Kidney glomerular epithelial cell (primary cell): Measurements from ENCODE around the gene CYS1.
"Not testable (repeated sequence)": the region's sequence is repeated elsewhere in the genome, so short reads cannot be mapped to it uniquely, and the experiment has no call there.

Experiments used
- DNase-seq: peaks from one replicate; lab custom pipeline; 2025; lab: John Stamatoyannopoulos, UW

The CYS1 gene

DNA sequence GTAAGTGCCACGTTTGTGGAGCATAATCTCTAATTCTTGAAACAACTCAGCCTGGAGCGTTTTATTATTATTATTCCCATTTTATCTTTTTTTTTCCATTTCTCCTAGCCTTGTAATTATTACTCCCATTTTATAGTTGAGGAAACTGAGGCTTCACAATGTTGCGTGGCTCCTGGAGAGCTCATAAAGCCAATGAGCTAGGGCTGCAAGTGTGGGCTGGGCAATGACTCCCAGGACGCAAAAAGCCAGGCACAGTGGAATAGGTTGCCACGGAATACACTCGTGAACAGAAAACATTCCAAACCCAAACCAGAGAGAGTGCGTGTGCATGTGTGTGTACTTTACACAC, 50.4 kb downstream of the CYS1 start:
- DNase-seq: no peak

DNA sequence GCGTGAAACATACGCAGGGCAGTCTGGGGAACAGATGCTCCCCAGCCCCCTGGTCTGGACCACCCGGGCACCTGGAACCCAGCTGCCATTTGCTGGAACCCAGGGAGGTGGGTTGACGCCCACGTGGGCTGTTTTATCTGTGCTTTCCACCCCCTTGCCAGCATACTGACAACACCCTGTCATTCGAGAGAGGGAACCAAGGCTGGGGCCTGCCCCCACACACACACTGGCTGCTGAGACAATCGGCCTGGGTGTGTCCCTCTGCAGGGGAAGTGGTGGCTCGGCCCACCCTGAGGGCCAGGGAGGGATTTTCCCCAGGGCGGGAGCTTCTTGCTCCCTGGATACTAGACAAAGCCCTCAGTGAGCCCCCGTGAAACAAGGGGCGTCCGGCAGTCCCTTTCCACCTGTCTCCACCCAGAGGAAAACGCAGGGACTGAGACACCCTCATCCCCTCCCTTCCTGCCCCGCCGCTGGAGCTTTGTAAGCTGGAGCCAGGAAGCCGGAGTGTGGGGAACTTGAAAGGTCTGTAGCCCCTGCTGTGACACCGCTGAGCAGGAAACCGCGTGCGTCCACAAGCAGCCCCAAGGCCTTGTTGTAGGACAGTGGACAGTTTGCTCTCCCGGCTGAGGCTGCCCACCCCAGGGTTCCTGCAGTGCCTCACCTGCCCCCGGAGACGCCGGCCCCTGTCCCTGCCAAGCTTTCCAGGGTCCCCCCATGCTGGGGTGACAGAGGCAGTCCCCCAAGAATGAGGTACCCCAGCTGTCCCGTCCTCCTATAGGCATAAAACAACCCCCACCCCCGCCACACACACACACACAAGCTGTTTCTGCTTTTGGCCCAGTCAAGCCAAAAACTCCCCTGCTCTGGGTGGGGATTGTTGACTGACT, 51.0 kb downstream of the CYS1 start:
- DNase-seq: no peak

DNA sequence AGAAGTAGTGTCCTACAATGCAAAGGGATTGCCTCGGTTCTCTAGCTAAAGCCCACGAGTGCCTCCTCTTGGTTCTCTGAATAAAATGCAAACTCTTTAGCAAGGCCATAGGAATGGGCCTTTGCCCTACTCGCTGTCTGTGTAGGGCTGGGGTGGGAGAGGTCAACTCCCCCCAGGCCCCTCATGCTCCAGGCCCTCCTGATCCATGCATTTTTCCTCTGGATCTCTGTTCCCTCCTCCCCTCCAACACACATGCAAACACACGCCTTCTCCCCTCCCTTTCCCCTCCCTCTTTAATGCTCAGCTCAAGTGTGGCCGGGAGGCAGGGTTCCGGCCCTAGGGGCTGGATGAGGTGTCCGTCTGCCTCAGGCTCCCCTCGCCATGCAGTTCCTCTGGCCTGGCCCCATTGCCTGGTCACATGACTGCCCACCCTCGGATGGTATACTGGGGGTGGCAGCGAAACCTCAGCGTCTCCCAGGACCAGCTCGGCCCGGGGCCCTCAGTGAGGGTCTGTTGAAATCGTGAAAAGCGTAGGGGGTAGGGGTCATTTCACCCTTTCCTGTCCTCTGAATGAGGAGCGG, 51.7 kb downstream of the CYS1 start:
- DNase-seq: no peak

DNA sequence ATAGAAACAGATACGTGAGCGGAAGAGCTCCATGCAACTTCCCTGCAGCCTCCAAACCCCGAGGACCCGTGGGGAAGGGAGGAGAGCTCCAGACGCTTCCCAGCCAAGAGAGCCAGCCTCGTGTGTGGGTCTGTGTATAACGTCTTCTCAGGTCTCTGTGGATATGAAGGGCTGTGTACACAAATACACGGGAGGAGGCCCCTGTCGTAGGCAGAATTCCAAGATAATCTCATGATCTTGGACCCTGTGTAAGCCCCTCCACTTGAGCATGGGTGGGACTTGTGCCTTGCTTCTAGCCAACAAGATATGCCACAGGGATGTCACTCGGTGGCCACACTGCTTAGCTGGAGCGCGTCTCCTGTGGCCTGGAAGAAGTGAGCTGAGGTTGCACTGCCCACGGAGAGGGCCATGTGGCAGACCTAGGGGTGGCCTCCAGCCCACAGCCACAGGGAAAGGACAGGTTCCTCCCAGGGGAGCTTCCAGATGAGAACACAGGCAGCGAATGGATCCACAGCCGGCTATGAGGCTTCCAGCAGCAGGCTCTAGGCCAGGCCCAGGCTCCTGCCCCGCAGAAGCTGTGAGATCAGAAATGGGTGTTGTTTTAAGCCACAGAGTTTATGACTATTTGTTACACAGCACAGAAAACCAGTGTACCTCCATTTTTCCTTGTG, 52.4 kb downstream of the CYS1 start:
- DNase-seq: no peak

DNA sequence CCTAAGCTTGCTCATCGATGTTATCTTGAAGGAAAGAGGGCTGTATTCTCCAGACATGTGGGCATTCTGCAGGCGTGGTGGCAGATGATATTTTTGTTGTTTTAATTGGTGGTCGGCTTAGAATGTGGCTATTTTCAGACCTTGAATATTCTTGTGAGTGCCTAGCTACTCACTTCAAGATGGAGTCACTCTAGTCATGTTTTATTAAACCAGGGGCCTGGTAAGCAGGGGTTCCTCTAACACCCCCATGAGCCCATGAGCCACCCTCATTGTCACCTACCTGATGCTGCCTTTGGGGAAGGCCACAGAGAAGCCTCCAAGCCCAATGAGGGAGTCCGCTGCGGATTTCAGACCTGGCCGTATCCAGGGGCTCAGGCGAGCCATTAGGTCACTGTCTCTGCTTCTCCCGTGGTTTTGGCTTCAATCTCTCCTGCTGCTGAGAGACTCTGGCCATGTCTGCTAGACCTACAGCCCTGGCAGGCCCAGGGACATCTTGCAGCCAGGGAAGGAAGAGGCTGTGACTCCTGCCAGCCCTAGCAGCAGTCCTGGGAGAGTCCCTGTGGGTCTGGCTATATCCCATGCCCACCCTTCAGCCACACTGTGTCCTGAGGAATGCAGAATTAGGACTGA, 53.2 kb downstream of the CYS1 start:
- DNase-seq: no peak

DNA sequence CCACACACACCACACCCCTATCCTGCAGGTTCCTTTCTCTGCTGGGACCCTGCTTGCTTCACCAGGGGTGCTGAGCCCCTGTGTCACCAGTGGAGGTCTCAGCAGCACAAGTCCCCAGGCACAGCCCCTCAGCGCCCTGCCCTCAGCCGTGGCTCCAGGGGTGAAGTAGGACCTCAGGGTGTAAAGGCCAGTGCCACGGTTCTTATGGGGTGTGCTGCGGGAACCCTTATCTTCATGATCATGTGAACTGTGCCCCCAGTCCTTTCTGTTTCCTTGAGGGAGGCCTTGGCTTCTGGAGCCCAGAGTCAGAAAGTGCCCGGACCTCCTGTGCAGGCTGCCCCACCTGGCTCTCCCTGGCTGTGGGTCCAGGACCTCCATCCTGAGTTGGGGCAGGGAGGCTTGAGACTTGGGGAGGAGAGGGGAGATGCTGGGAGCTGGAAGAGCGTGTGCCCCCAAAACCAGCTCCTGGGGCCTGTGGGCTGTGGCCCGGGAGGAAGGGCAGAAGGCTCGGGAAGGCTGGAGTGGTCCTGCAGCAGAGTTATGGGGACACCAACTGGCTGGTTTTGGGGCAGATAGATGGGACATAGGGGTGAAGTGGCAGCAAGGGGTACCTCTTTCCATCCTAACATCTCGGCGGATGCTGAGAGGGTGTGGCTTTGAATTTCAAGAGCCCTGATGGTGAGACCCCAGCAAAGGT, 57.1 kb downstream of the CYS1 start:
- no peak for DNase-seq

DNA sequence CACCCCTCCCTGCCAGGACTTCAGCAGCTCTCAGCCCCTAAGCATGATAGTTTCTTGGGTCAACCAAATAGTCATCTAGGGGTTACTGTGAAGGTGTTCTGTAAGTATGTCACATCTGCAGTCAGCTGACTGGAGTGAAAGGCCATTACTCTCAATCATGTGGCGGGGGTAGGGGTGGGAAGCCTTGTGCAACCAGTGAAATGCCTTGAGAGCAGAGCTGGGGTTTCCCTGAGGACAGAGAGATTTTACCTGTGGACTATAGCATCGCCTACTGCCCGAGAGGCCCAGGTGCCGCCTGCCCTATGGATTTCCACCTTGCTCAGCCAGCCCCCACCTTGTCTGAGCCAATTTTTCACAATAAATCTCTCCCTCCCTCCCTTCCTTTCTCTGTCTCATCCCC, 57.8 kb downstream of the CYS1 start:
- no peak for DNase-seq

DNA sequence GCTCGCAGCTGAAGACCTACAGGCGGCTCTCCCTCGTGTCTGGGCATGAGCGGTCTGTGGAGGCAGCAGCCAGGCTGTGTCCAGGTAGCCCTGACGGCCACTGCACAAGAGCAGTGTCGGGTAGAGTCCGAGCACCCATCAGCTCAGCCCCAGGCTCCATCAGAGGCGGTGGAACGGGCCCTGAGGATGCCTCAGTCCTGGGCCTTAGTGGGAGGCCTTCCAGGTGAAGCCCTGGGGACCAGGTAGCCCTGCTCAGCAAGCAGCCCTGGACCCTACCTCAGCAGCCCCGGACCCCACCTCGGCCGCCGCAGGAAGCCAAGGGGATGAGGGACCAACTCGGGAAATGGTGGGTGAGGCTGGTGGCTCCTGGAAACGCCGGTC, 58.2 kb downstream of the CYS1 start:
- DNase-seq: no peak

DNA sequence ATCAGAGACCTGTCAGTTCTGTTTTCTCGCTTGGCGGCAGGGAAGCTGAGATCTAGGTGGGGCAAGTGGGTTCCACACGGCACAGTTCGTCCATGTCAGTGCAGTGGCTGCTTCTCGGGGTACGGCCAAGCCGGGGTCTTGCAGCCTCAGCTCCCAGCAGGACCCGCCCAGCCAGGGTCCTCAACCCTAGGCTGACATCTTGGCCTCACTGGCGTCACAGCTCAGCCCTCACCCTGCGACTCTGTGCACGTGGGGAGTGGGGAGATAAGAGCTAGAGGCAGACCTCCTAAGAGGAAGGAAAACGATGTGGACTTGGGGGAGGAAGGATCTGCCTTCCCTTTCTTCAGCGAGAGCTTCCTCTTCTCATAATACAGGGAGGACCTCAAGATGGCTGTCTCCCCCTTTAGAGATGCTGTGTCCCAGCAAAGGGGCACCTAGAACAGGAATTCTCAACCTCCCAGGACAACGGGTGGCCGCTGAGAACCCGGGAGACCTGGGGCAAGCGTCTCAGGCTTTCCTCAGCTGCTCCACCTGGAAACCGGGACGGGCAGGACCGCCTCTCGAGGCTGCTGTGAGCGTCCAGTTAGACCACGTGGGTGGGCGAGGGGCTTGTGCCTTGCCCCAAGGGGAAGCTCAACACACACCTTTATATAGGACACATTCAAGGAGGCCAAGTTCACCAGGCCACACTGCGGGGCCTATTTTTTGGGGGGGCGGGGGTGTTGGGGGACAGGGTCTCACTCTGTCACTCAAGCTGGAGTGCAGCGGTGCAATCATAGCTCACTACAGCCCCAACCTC, 60.4 kb downstream of the CYS1 start:
- no peak for DNase-seq

DNA sequence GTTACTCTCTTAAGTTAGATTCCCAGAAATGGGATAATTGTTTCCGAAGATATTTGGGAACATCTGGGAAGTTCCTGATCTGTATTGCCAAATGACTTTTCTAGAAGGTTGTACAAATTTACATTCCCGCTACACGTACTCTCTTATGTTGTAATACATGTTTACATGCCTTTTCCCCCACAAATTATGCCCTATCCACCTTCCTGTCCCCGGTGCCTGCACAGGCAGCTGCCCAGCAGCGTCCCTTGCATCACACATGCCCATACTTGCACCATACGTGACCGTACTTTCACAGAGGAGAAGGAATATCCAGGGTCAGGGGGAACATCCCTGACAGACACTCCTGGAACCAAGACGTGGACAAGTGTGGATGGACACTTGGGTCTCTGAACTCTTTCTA, 61.0 kb downstream of the CYS1 start:
- DNase-seq: no peak

DNA sequence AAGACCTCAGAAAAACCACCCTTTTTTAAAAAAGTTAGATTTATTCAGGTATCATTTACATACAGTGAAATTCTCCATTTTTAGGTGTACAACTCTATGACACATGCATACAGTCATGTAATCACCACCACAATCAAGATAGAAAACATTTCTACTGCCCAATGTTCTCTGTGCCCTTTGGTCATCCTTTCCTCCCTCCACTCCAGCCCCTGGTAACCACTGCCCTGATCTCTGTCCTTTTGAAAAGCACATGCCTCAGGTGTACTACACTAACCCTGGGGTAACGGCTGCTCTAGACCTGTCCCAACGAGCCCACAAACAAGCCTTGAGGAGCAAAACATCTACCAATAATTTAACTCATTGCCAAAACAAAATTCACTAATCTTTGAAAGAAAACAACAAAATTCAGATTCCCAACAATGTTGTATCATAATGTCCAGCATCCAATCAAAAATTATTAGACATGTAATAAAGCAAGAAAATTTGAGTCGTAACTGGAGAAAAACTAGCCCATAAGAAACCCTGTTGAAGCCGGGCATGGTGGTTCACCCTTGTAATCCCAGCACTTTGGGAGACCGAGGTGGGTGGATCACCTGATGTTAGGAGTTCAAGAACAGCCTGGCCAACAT, 62.8 kb downstream of the CYS1 start:
- DNase-seq: no peak

DNA sequence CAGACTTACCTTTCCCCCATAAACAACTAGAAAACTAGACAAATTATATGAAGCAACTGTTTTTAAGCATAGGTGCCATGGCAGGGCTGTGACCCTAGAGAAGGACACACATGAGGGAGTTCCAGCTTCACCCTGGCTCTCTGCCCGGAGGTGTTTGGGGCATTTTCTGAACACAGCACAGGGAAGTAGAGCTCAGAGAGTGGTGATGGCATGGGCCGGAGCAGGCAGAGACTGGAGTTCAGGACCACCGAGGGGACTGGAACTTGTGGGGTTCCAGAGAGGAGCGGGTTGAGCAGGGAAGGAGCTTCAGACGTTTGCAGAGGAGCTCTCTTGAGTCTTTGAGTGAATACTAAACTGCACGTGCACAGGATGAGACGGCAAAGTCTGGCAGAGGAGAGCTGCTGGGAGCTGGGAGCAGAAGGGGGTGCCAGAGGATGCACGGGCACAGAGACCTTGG, 63.4 kb downstream of the CYS1 start:
- no peak for DNase-seq

DNA sequence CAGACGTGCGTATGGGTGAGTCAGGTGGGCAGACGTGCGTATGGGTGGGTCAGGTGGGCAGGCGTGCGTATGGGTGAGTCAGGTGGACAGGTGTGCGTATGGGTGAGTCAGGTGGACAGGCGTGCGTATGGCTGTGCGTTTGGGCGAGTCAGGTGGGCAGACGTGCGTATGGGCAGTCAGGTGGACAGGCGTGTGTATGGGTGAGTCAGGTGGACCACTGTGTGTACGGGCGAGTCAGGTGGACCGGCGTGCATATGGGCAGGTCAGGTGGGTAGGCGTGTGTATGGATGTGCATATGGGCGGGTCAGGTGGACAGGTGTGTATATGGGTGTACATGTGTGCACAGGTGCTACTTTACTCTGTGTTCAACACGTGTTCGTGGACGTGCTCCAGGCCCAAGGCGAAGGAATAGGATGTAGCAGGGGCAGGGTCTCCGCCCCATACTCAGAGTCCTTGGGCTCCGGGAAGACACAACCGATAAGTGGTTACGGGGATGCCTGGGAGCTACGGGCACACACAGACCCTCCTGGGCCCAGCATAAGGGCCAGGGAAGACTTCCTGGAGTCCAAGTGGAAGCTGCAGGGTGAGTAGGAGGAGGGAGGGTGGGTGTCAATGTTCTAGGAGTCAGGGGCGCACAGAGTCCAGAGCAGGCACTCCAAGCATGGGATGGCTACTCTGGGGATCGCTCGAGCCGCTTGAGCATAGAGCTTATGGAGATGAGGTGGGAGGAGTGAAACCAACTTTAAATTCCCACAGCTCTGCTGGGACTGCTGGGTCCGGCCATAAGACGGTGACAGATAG, 64.0 kb downstream of the CYS1 start:
- DNase-seq: no peak

DNA sequence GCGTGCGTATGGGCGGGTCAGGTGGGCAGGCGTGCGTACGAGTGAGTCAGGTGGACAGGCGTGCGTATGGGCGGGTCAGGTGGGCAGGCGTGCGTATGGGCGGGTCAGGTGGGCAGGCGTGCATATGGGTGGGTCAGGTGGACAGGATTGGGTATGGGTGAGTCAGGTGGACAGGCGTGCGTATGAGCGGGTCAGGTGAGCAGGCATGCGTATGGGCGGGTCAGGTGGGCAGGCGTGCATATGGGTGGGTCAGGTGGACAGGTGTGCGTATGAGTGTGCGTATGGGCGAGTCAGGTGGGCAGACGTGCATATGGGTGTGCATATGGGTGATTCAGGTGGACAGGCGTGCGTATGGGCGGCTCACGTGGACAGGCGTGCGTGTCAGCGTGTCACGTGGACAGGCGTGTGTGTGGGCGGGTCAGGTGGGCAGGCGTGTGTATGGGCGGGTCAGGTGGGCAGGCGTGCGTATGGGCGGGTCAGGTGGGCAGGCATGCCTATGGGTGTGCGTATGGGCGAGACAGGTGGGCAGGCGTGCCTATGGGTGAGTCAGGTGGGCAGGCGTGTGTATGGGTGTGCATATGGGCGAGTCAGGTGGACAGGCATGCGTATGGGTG, 64.7 kb downstream of the CYS1 start:
- not testable (repeated sequence) for DNase-seq

DNA sequence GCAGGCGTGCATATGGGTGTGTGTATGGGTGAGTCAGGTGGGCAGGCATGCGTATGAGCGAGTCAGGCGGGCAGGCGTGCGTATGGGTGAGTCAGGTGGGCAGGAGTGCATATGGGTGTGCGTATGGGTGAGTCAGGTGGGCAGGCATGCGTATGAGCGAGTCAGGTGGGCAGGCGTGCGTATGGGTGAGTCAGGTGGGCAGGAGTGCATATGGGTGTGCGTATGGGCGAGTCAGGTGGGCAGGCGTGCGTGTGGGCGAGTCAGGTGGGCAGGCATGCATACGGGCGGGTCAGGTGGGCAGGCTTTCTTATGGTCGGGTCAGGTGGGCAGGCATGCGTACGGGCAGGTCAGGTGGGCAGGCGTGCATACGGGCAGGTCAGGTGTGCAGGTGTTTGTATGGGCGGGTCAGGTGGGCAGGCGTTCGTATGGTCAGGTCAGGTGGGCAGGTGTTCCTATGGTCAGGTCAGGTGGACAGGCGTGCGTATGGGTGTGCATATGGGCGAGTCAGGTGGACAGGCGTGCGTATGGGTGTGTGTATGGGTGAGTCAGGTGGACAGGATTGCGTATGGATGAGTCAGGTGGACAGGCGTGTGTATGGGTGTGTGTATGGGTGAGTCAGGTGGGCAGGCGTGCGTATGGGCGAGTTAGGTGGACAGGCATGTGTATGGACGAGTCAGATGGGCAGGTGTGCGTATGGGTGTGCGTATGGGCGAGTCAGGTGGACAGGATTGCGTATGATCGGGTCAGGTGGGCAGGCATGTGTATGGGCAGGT, 65.6 kb downstream of the CYS1 start:
- DNase-seq: no peak

DNA sequence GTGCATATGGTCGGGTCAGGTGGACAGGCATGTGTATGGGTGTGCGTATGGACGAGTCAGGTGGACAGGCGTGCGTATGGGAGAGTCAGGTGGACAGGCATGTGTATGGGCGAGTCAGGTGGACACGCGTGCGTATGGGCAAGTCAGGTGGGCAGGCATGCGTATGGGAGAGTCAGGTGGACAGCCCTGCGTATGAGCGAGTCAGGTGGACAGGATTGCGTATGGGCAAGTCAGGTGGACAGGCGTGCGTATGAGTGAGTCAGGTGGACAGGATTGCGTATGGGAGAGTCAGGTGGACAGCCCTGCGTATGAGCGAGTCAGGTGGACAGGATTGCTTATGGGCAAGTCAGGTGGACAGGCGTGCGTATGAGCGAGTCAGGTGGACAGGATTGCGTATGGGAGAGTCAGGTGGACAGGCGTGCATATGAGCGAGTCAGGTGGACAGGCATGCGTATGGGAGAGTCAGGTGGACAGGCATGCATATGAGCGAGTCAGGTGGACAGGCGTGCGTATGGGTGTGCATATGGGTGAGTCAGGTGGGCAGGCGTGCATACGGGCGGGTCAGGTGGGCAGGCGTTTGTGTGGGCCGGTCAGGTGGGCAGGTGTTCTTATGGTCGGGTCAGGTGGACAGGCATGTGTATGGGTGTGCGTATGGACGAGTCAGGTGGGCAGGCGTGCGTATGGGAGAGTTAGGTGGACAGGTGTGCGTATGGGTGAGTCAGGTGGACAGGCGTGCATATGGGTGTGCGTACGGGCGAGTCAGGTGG, 66.4 kb downstream of the CYS1 start:
- not testable (repeated sequence) for DNase-seq

DNA sequence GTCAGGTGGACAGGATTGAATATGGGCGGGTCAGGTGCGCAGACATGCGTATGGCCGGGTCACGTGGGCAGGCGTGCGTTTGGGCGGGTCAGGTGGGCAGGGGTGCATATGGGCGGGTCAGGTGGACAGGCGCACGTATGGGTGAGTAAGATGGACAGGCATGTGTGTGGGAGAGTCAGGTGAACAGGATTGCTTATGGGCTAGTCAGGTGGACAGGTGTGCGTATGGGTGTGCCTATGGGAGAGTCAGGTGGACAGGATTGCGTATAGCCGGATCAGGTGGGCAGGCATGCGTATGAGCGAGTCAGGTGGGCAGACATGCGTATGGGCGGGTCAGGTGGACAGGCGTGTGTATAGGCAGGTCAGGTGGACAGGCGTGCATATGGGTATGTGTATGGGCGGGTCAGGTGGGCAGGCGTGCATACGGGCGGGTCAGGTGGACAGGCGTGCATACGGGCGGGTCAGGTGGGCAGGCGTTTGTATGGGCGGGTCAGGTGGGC, 67.2 kb downstream of the CYS1 start:
- no peak for DNase-seq
